A549 (cell line): ENCODE results near the gene NKIRAS2.

Experiments used
- BHLHE40 ChIP-seq: IDR thresholded peaks from 2 replicates; pipeline ENCODE4 v1.6.1; 2012; ENCODE audit warnings: low read depth, low read length, inconsistent platforms
- CBX2 ChIP-seq: fragments of 200-600 bp; sonication (generic); IDR thresholded peaks from 2 replicates; pipeline ENCODE4 v1.6.1; 2016; ENCODE audit warnings: low read depth, mild to moderate bottlenecking, borderline replicate concordance
- CBX8 ChIP-seq: fragments of 200-600 bp; sonication (generic); IDR thresholded peaks from 2 replicates; pipeline ENCODE4 v1.6.1; 2016
- CEBPB ChIP-seq, 2 experiments: fragments of >200 bp in 1 of 2; sonication (Bioruptor Twin) in 1 of 2; formaldehyde crosslinking in 1 of 2; IDR thresholded peaks; 2 replicates each; pipeline ENCODE4 v1.6.1; 2012 to 2016
- EP300 ChIP-seq, 2 experiments: fragments of >200 bp; sonication (Bioruptor Twin); formaldehyde crosslinking; IDR thresholded peaks; 2 replicates in 1 of 2; 3 replicates in 1 of 2; pipeline ENCODE4 v1.6.1; 2016 to 2017
- HDAC2 ChIP-seq: fragments of 200-600 bp; sonication (generic); IDR thresholded peaks from 2 replicates; pipeline ENCODE4 v1.6.1; 2016
- JUNB ChIP-seq: fragments of >200 bp; sonication (Bioruptor Twin); formaldehyde crosslinking; IDR thresholded peaks from 2 replicates; pipeline ENCODE4 v1.6.1; 2016
- MAFK ChIP-seq: fragments of 450-650 bp; IDR thresholded peaks from 2 replicates; pipeline ENCODE4 v1.6.1; 2014; ENCODE audit not compliant: partially characterized antibody
- POLR2A ChIP-seq: IDR thresholded peaks from 2 replicates; pipeline ENCODE4 v1.6.1; 2012; ENCODE audit warnings: mild to moderate bottlenecking, low read length
- RAD21 ChIP-seq, 2 experiments: fragments of >200 bp in 1 of 2; sonication (Bioruptor Twin) in 1 of 2; formaldehyde crosslinking in 1 of 2; IDR thresholded peaks in 1 of 2; conservative IDR thresholded peaks in 1 of 2; 2 replicates in 1 of 2; 3 replicates in 1 of 2; pipeline ENCODE4 v1.6.1; 2012 to 2018; ENCODE audit warnings: inconsistent platforms in 1 of 2
- RNF2 ChIP-seq: fragments of 200-600 bp; sonication (generic); IDR thresholded peaks from 2 replicates; pipeline ENCODE4 v1.6.1; 2016; ENCODE audit warnings: low read depth, mild to moderate bottlenecking, antibody characterized with exemption, moderate library complexity, borderline replicate concordance
- ZSCAN20 ChIP-seq: fragments of 250-450 bp; sonication (Bioruptor Pico); IDR thresholded peaks from 2 replicates; pipeline ENCODE4 v1.8.0; 2022; ENCODE audit warnings: mild to moderate bottlenecking, moderate library complexity
- TF ChIP-seq, protein P1 (sequence below): fragments of >200 bp; sonication (Bioruptor Twin); formaldehyde crosslinking; IDR thresholded peaks from 3 replicates; pipeline ENCODE4 v1.5.1; 2016
- TF ChIP-seq, protein P2 (sequence below): fragments of 200-600 bp; sonication (generic); IDR thresholded peaks from 2 replicates; pipeline ENCODE4 v1.6.1; 2016; ENCODE audit warnings: antibody characterized with exemption, mild to moderate bottlenecking, moderate library complexity

GRCh38 chr17:42016411-42016831, 3.5 kb upstream of the NKIRAS2 start:
- TF ChIP-seq, protein P1, sequence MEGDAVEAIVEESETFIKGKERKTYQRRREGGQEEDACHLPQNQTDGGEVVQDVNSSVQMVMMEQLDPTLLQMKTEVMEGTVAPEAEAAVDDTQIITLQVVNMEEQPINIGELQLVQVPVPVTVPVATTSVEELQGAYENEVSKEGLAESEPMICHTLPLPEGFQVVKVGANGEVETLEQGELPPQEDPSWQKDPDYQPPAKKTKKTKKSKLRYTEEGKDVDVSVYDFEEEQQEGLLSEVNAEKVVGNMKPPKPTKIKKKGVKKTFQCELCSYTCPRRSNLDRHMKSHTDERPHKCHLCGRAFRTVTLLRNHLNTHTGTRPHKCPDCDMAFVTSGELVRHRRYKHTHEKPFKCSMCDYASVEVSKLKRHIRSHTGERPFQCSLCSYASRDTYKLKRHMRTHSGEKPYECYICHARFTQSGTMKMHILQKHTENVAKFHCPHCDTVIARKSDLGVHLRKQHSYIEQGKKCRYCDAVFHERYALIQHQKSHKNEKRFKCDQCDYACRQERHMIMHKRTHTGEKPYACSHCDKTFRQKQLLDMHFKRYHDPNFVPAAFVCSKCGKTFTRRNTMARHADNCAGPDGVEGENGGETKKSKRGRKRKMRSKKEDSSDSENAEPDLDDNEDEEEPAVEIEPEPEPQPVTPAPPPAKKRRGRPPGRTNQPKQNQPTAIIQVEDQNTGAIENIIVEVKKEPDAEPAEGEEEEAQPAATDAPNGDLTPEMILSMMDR = no peak
- TF ChIP-seq RAD21 (conservative IDR thresholded peaks at IDR 0.05 in 1 of 2, IDR thresholded peaks at IDR 0.05 in 1 of 2) = no peak
- TF ChIP-seq EP300 (IDR thresholded peaks at IDR 0.05) = no peak
- TF ChIP-seq CBX2 = no peak
- no peak for TF ChIP-seq CEBPB (IDR thresholded peaks at IDR 0.05)
- TF ChIP-seq ZSCAN20 (CRISPR knock-in tag) = no peak
- no peak for TF ChIP-seq JUNB
- TF ChIP-seq POLR2A = no peak
- no peak for TF ChIP-seq HDAC2
- no peak for TF ChIP-seq CBX8
- TF ChIP-seq, protein P2, sequence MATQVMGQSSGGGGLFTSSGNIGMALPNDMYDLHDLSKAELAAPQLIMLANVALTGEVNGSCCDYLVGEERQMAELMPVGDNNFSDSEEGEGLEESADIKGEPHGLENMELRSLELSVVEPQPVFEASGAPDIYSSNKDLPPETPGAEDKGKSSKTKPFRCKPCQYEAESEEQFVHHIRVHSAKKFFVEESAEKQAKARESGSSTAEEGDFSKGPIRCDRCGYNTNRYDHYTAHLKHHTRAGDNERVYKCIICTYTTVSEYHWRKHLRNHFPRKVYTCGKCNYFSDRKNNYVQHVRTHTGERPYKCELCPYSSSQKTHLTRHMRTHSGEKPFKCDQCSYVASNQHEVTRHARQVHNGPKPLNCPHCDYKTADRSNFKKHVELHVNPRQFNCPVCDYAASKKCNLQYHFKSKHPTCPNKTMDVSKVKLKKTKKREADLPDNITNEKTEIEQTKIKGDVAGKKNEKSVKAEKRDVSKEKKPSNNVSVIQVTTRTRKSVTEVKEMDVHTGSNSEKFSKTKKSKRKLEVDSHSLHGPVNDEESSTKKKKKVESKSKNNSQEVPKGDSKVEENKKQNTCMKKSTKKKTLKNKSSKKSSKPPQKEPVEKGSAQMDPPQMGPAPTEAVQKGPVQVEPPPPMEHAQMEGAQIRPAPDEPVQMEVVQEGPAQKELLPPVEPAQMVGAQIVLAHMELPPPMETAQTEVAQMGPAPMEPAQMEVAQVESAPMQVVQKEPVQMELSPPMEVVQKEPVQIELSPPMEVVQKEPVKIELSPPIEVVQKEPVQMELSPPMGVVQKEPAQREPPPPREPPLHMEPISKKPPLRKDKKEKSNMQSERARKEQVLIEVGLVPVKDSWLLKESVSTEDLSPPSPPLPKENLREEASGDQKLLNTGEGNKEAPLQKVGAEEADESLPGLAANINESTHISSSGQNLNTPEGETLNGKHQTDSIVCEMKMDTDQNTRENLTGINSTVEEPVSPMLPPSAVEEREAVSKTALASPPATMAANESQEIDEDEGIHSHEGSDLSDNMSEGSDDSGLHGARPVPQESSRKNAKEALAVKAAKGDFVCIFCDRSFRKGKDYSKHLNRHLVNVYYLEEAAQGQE = no peak
- no peak for TF ChIP-seq BHLHE40
- no peak for TF ChIP-seq RNF2
- no peak for TF ChIP-seq MAFK
